AG08395 (cell line): Measurements from ENCODE around the gene MARVELD2.
"Not testable (repeated sequence)": the region's sequence is repeated elsewhere in the genome, so short reads cannot be mapped to it uniquely, and the experiment has no call there.

Experiments
- DNase-seq: peaks from one replicate; pipeline ENCODE4 v3.0.0; 2012; ENCODE audit warnings: mixed read lengths, low spot score

MARVELD2 gene, protein sequence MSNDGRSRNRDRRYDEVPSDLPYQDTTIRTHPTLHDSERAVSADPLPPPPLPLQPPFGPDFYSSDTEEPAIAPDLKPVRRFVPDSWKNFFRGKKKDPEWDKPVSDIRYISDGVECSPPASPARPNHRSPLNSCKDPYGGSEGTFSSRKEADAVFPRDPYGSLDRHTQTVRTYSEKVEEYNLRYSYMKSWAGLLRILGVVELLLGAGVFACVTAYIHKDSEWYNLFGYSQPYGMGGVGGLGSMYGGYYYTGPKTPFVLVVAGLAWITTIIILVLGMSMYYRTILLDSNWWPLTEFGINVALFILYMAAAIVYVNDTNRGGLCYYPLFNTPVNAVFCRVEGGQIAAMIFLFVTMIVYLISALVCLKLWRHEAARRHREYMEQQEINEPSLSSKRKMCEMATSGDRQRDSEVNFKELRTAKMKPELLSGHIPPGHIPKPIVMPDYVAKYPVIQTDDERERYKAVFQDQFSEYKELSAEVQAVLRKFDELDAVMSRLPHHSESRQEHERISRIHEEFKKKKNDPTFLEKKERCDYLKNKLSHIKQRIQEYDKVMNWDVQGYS

GRCh38 chr5:69414885-69415583, at the start of gene MARVELD2:
TSS of gene MARVELD2 (plus strand) at chr5:69415116. CDS start at chr5:69419386, 4,270 bp downstream.
- DNase-seq, result peak; percentile 22

DNA sequence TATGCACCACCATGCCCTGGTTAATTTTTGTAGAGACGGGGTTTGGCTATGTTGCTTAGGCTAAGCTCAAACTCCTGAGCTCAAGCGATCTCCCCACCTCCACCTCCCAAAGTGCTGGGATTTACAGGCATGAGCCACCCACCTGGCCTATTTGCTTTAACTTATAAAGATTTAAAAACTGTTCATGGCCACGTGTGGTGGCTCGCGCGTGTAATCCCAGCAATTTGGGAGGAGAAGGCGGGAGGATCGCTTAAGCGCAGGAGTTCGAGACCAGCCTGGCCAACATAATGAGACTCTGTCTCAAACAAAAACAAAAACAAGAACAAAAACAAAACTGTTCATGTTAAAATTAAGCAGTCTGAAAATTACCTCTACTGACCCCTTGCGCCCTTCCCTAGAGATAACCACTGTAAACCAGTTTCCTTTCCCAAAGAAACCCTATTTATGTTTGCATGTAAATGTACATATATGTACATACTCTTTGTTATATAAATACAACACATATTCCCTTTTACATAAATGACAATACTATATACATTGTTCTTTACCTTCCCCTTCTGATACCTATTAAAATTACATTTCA, 47.1 kb upstream of the MARVELD2 start:
- no peak for DNase-seq

- peak; percentile 65 for DNase-seq
Observed at GRCh38 chr5:69368458-69369339, 46.2 kb upstream of the MARVELD2 start.

DNA sequence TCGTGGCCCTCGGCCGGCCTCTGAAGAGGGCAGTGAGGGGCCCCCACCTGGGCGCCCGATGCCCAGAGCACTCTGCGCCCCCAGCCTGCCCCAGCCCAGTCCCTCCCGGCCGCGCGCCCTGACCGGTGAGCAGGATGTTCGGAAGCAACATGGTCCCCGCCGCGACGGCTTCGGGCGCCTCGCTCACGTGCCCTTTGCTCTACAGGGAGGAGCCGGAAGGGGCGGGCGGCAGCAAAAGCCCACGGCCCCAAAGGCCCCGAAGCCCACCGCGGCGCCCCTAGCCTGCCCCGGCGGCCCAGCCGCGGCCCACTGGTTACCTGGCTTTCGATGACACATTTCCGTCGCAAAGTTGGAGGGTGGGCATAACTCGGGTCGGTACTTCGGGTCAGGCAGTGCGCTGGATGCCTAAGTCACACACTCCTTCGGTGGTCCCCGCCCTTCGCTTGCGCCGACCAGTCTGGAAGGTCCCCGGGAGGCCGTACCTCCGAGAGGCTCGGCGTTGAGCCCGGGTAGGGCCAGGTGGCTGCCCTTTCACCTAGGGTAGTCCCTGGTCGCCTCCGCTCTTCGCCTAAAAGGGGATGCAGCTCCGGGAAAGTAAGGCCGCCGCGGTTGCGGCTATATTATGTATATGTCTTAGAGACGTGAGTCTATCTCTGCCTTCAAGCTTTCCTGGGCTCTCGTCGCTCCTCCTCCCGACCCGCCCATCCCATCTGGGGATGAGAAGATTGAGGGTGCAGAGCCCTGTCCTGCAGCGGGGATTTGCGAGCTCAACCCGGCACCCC, 45.4 kb upstream of the MARVELD2 start, which contains the start of the genes AK6, RAD17 and TAF9:
AK6 (minus strand) TSS at position 181 of the 782 bp plus-strand sequence; CDS start at position 151, 30 bp downstream.
RAD17 (plus strand) TSS at position 479 of the 782 bp plus-strand sequence. CDS start 2,391 bp downstream, outside the sequence.
TAF9 (minus strand) TSS at position 181 of the 782 bp plus-strand sequence. CDS start 3,783 bp downstream, outside the sequence.
- peak; percentile 92 for DNase-seq

DNA sequence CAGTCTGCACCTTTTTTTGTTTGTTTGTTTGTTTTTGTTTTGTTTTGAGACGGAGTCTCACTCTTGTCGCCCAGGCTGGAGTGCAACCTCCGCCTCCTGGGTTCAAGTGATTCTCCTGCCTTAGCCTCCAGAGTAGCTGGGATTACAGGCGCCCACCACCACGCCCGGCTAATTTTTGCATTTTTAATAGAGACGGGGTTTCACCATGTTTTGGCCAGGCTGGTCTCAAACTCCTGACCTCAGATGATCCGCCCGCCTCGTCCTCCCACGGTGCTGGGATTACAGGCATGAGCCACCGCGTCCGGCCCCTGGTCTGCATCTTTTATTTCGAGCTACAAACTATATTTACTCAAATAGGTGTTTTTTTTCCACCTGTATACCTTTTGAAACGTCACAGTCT, 44.6 kb upstream of the MARVELD2 start:
- DNase-seq, result not testable (repeated sequence)

GRCh38 chr5:69372394-69372793, 42.5 kb upstream of the MARVELD2 start:
- no peak for DNase-seq

GRCh38 chr5:69374911-69375446, 39.9 kb upstream of the MARVELD2 start:
- DNase-seq, result no peak

GRCh38 chr5:69378376-69378775, 36.5 kb upstream of the MARVELD2 start:
- no peak for DNase-seq

DNA sequence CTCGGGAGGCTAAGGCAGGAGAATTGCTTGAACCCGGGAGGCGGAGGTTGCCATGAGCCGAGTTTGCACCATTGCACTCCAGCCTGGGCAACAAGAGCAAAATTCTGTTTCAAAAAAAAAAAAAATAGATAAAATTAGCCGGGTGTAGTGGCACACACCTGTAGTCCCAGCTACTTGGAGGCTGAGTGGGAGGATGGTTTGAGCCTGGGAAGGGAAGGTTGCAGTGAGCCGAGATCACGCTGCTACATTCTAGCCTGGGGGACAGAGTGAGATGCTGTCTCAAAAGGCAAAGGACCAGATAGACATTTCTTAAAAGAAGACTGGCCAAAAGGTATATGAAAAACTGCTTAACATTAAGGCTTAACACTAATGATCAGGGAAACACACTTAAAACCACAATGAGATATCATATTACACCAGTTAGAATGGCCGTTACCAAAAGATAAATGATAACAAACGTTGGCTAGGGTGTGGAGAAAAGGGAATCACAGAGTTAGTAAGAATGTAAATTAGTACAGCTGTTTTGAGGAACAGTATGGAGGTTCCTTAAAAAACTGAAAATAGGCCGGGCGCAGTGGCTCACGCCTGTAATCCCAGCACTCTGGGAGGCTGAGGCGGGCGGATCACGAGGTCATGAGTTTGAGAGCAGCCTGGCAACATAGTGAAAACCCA, 10.1 kb upstream of the MARVELD2 start:
- no peak for DNase-seq

DNA sequence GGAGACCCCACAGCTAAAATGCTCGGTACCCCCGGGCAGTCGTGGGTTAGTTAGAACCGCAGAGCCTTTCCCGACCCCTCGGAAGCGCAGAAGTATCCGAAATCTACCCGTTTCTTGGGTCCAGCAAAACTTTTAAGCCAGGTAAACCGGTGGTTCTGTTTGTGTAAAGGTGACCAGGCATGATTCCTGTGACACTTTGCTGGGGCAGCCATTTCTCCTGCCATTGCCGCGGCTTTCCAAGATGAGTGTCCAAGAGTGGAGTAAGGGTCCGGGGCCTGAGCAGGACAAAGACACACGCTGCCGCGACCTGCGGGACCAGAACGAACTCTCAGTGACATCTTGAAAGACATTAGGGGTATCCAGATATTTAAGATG, 655 bp downstream of the MARVELD2 start:
- DNase-seq, result no peak

DNA sequence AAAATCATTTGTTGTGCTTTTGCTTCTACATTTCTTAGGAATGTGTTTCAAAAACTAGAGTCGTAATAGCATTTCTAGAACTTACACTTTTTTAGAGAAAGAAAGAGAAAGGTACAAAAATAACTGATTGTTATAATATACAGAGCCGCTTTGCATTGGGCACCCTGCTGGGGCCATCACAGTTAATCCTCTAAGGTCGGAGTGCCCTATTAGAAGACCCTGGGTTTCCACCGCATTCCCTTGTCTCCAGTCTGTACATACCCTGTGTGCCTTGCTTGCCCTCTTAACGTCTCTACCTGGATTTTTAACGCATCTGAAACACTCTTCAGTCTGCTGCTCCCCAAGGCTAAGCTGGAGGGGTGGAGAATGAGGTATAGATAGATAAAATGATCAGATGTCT, 1.3 kb downstream of the MARVELD2 start:
- no peak for DNase-seq

- no peak for DNase-seq
Observed at GRCh38 chr5:69416699-69417098, 1.8 kb downstream of the MARVELD2 start.

DNA sequence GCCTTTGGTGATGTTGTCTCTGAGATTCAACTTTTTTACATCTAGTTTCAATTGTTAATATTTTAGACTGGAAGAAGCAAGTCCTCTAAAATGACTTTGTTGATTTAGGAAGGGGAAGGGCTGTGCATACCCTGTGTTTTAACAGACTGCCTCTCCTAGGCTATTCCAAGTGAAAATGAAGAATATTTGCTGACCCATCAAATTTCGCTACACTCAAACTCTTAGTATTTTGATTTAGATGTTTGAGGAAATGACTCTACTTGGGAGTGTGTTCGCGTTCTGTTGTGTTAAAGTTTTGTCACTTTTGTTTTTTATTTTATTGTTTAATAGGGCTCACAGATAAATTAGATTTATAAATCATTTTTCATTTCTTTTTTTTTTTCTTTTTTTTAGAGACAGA, 3.6 kb downstream of the MARVELD2 start:
- no peak for DNase-seq

GRCh38 chr5:69431424-69432303, 16.7 kb downstream of the MARVELD2 start:
- no peak for DNase-seq

DNA sequence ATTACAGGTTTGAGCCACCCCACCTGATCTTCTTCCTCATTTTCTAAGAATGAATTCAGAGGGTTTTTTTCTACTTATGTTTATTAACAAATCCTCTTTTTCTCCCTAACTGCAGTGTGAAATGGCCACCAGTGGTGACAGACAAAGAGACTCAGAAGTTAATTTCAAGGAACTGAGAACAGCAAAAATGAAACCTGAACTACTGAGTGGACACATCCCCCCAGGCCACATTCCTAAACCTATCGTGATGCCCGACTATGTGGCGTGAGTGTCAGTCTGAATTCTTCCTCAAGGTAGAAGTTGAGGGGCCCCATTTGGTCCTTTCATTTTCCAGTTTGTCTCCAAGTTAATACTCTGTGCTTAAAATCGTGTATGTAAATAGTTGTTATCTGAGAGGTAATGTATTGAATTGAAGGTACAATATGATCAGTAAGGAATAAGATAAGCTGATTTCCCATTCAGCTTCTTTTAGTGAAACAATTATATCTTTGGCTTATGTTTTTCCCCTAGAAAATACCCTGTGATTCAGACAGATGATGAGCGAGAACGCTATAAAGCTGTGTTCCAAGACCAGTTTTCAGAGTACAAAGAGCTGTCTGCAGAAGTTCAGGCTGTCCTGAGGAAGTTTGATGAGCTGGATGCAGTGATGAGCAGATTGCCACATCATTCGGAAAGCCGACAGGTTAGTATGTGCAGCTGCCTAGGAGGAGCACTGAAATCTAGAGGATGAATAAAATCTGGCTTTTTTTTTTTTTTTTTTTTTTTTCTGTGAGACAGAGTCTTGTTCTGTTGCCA, 17.7 kb downstream of the MARVELD2 start:
- no peak for DNase-seq

GRCh38 chr5:69435276-69435884, 20.5 kb downstream of the MARVELD2 start:
- DNase-seq, result peak; percentile 14

- DNase-seq, result no peak
Observed at GRCh38 chr5:69444127-69444754, 29.3 kb downstream of the MARVELD2 start.
